Stomach (tissue), 9 donors: ENCODE data around the gene RUNX1. TPM values are rescaled to one million over a fixed set of nuclear protein-coding genes. Genes with fewer than 3 reads are reported as not detected.

Experiments
- DNase-seq, 2 donors: peaks; one replicate each; pipeline versions ENCODE4 v3.0.0 to v3.0.0-alpha.2; 2013 to 2019
- H3K27ac ChIP-seq, 5 donors: fragments of 200-600 bp in 4 of 5; sonication (generic) in 4 of 5; one replicate each; pipeline ENCODE4 v1.5.1; 2013 to 2019; ENCODE audit warnings: mild to moderate bottlenecking in 1 of 5, moderate library complexity in 1 of 5
- H3K27me3 ChIP-seq, 3 donors: fragments of 200-600 bp; sonication (generic); one replicate each; pipeline ENCODE4 v1.5.1; 2017 to 2019; ENCODE audit warnings: mixed run types in 1 of 3
- H3K36me3 ChIP-seq, 4 donors: fragments of 200-600 bp; sonication (generic); 1 replicate in 3 of 4; 2 replicates in 1 of 4; pipeline ENCODE4 v1.5.1; 2016 to 2019
- H3K4me1 ChIP-seq, 4 donors: fragments of 200-600 bp; sonication (generic); one replicate each; pipeline ENCODE4 v1.5.1; 2016 to 2019
- H3K4me3 ChIP-seq, 4 donors: fragments of 200-600 bp; sonication (generic) in 3 of 4; one replicate each; pipeline ENCODE4 v1.5.1; 2016 to 2019; ENCODE audit warnings: mild to moderate bottlenecking in 1 of 4
- H3K9me3 ChIP-seq, 4 donors: fragments of 200-600 bp; sonication (generic); one replicate each; pipeline ENCODE4 v1.5.1; 2016 to 2019
- CTCF ChIP-seq, 7 experiments: fragments of 450-650 bp in 4 of 7; fragments of 200-600 bp in 3 of 7; sonication (generic) in 3 of 7; IDR thresholded peaks; one replicate each; pipeline ENCODE4 v1.5.1; 2016 to 2019; ENCODE audit warnings: antibody characterized with exemption in 7 of 7, control low read depth in 2 of 7, mild to moderate bottlenecking in 1 of 7
- EP300 ChIP-seq: sonication (generic); formaldehyde crosslinking; IDR thresholded peaks from one replicate; pipeline ENCODE4 v1.6.1; 2017; ENCODE audit warnings: antibody characterized with exemption
- POLR2A ChIP-seq, 4 donors: fragments of 450-650 bp; IDR thresholded peaks; one replicate each; pipeline ENCODE4 v1.6.1; 2016; ENCODE audit warnings: antibody characterized with exemption in 4 of 4, control low read depth in 2 of 4, mild to moderate bottlenecking in 1 of 4, moderate library complexity in 1 of 4
- POLR2AphosphoS5 ChIP-seq, 3 donors: sonication (generic); formaldehyde crosslinking; IDR thresholded peaks; one replicate each; pipeline ENCODE4 v1.6.1; 2016; ENCODE audit warnings: antibody characterized with exemption in 3 of 3
- WGBS, 5 donors: extraction: QIAGEN DNeasy Blood & Tissue Kit in 3 of 5; methylation state at CpG; one replicate each; pipeline versions ENCODE4 v1.1.5 to v1.1.7; 2013 to 2018; 5-methylcytosine and 5-hydroxymethylcytosine counted together
- intact Hi-C: fragments of 100-400 bp; cut with DNase I; formaldehyde crosslinking; loops from one replicate; pipeline ENCODE4 v1.15.1; 2023; ENCODE audit warnings: low total_unique reads
- polyA plus RNA-seq, 3 donors: library from polyadenylated mRNA; stranded (reverse); fragments of 200-250 nt; gene quantifications; one replicate each; pipeline ENCODE4 v1.2.3, GENCODE V29; 2013
- total RNA-seq, 5 donors: library from RNA; depleted of rRNA; stranded (reverse); fragments of >200 nt; gene quantifications; one replicate each; pipeline versions ENCODE4 v1.1.0 to v1.2.3, GENCODE V29; 2014 to 2016
- donor health status: healthy with polysubstance abuse.
- donor health status: Bipolar disorder and iron deficiency.
- donor health status: healthy.

The RUNX1 gene
- total and polyA plus RNA-seq, 8 donors = 8.0 to 213 (median 40.0) TPM

- whole genome bisulfite sequencing, 5 donors = 75 to 85% (median 84%) methylated on average over 6 of the region's 6 CpGs
- DNase-seq = no peak
Measured at GRCh38 chr21:34835526-34835925, 213.6 kb downstream of the RUNX1 start.

GRCh38 chr21:34834852-34835501 lies 214.1 kb downstream of the RUNX1 start:
- Histone ChIP-seq H3K9me3 (no peaks in the 10 kb centered on the region), H3K27ac (peak overlapping the region; percentile 52 to 83 (median 63)), H3K4me3 (no peak overlapping the region), H3K4me1 (peaks cover 29 to 73% (median 49%) of the 10 kb centered on the region in 4 donors), H3K27me3 (no peaks in the 10 kb centered on the region), H3K36me3 (peaks cover 3 to 57% (median 35%) of the 10 kb centered on the region in 4 donors)
- 52 to 60% (median 55%) methylated on average over 11 of the region's 11 CpGs for WGBS, 5 donors
- TF ChIP-seq EP300 (no peak), POLR2A (IDR thresholded peaks at IDR 0.05) (no peak), CTCF (IDR thresholded peaks at IDR 0.05) (no peak), POLR2AphosphoS5 (IDR thresholded peaks at IDR 0.05) (no peak)
- no peak for DNase-seq
- intact Hi-C loops = no loop called here

More at GRCh38 chr21:34835526-34835925, 213.6 kb downstream of the RUNX1 start:
- H3K27ac ChIP-seq = peak overlapping the region; percentile 52 to 83 (median 63)
- H3K4me1 ChIP-seq = peaks cover 29 to 78% (median 50%) of the 10 kb centered on the region in 4 donors
- TF ChIP-seq CTCF (IDR thresholded peaks at IDR 0.05) (no peak), POLR2A (IDR thresholded peaks at IDR 0.05) (no peak), POLR2AphosphoS5 (IDR thresholded peaks at IDR 0.05) (no peak), EP300 (no peak)
- no peaks in the 10 kb centered on the region for H3K9me3 ChIP-seq
- intact Hi-C loops = no loop called here
- H3K36me3 ChIP-seq = peaks cover 3 to 57% (median 34%) of the 10 kb centered on the region in 4 donors
- peak overlapping the region in 1 of 4 donors; percentile 7 for H3K4me3 ChIP-seq
- H3K27me3 ChIP-seq = no peaks in the 10 kb centered on the region

- Histone ChIP-seq H3K9me3 (no peaks in the 10 kb centered on the region), H3K27me3 (no peaks in the 10 kb centered on the region), H3K36me3 (peaks cover 3 to 57% (median 37%) of the 10 kb centered on the region in 4 donors), H3K4me1 (peaks cover 29 to 66% (median 45%) of the 10 kb centered on the region in 4 donors), H3K27ac (peak overlapping the region; percentile 52 to 83 (median 63)), H3K4me3 (no peak overlapping the region)
- TF ChIP-seq POLR2AphosphoS5 (IDR thresholded peaks at IDR 0.05) = no peak
- TF ChIP-seq CTCF (IDR thresholded peaks at IDR 0.05) = no peak
- no peak for TF ChIP-seq EP300
- TF ChIP-seq POLR2A (IDR thresholded peaks at IDR 0.05) = no peak
- 88 to 92% (median 90%) methylated on average over 9 of the region's 9 CpGs for WGBS, 5 donors
- no peak for DNase-seq
- intact Hi-C loops = no loop called here
Measured at GRCh38 chr21:34834290-34834689, 214.8 kb downstream of the RUNX1 start.

- Histone ChIP-seq H3K36me3 (peaks cover 6 to 64% (median 45%) of the 10 kb centered on the region in 4 donors), H3K27me3 (no peaks in the 10 kb centered on the region), H3K27ac (peak overlapping the region in 3 of 5 donors; percentile 63 to 83 (median 77)), H3K4me1 (peaks cover 29 to 59% (median 45%) of the 10 kb centered on the region in 4 donors), H3K4me3 (no peak overlapping the region), H3K9me3 (no peaks in the 10 kb centered on the region)
- 31 to 53% (median 42%) methylated on average over 5 of the region's 5 CpGs for WGBS, 5 donors
- DNase-seq = peak in 1 of 2 donors; percentile 33
- TF ChIP-seq POLR2A (IDR thresholded peaks at IDR 0.05) (no peak), CTCF (IDR thresholded peaks at IDR 0.05) (no peak), POLR2AphosphoS5 (IDR thresholded peaks at IDR 0.05) (peak in 1 of 3 donors; percentile 39), EP300 (no peak)
- intact Hi-C loops = no loop called here
Measured at GRCh38 chr21:34833465-34833864, 215.6 kb downstream of the RUNX1 start.
